ENCODE data around the gene WTIP.
"Not testable (repeated sequence)": the region's sequence is repeated elsewhere in the genome, so short reads cannot be mapped to it uniquely, and the experiment has no call there.

The WTIP gene

GRCh38 chr19:34504273-34504808 lies 22.8 kb downstream of the WTIP start:
- DNase-seq = no peak

GRCh38 chr19:34504809-34505291 lies 23.3 kb downstream of the WTIP start:
- no peak for DNase-seq

DNA sequence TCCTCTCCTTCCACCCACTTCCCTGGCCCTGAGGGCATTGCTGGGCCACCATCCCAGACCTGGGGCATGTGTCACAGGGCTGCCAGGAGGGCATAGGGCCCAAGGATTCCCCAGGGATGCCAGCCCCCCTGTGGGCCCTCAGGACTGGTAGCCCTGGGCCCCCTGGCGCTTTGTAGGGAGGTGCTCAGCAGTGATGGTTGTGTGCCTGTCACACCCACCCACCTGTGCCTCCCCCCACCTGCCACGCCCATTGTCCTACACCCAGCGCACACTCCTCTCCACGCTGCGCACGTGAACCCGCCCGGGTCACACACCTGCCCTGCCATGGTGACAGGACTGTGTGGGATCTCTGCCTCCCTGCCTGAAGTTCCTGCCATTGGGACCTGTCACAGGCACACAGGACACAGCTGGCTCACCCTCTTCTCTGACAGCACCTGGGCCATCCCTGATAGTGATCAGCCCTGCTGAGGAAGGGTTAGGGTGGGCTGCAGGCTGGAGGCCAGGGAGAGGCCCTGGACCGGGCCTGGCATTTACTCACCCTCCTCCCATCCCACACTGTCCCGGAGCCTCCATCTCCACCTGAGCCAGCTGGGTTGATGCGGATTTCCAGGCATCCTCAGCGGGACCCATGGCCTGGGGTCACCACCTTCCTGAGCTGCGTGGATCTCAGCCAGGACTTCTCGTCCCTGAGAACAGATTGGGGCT lies 23.9 kb downstream of the WTIP start:
- no peak for DNase-seq

- DNase-seq = no peak
Observed at GRCh38 chr19:34506026-34506370, 24.4 kb downstream of the WTIP start.

- no peak for DNase-seq
Observed at GRCh38 chr19:34507414-34508067, 26.0 kb downstream of the WTIP start.

- DNase-seq = no peak
Observed at GRCh38 chr19:34508540-34508939, 27.0 kb downstream of the WTIP start.

DNA sequence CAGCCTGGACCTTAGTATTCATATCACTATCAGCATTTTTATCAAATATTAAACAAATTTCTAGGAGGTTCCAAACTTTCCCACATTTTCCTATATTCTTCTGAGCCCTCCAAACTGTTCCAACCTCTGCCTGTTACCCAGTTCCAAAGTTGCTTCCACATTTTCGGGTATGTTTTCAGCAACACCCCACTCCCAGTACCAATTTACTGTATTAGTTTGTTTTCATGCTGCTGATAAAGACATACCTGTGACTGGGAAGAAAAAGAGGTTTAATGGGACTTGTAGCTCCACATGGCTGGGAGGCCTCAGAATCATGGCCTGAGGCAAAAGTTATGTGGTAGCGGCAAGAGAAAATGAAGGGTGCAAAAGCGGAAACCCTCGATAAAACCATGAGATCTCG lies 29.3 kb downstream of the WTIP start:
- DNase-seq = not testable (repeated sequence)

DNA sequence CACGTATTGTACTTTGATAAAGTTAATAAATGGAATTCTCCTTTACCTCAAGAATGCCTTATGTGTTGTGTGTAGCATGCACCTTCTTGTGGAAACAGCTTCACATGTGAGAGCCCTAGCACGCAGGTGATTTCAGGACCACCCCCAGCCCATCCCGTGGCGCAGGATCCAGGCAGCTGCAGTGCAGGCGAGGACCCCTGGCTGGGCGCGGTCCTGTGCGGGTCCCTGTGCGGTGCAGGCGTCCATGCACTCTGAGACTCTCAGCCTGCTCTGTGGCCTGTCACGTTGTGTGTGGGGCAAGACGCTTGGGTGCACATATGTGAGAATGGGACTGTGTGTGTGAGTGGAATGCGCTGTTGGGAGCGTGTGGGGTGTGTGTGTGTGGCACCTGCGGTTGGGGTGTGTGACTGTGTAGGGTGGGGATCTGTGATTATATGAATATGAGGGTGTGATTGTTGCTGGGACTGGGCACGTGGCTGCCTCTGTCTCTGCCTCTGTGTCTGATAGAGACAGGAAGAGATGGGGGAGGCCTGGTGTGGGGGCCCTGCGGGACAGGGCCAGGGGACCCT lies 30.8 kb downstream of the WTIP start:
- no peak for DNase-seq

DNA sequence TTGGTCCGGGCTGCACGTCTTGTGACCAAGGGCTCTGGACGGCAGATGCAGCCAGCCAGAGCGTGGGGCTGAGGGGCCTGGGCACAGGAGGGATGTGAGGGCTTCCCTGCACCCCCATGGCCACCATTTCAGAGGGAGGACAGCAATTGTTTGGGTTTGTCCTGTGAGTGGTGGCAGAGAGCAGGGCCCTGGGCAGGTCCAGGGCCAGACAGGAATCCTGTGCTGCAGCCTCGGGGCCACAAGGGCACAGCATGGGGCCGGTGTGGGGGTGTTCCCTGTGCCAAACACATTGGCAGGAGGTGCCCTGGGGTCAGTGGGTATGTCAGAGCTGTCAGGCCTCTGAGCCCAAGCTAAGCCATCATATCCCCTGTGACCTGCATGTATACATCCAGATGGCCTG lies 32.2 kb downstream of the WTIP start:
- no peak for DNase-seq

- no peak for DNase-seq
Observed at GRCh38 chr19:34519602-34520001, 38.0 kb downstream of the WTIP start.

DNA sequence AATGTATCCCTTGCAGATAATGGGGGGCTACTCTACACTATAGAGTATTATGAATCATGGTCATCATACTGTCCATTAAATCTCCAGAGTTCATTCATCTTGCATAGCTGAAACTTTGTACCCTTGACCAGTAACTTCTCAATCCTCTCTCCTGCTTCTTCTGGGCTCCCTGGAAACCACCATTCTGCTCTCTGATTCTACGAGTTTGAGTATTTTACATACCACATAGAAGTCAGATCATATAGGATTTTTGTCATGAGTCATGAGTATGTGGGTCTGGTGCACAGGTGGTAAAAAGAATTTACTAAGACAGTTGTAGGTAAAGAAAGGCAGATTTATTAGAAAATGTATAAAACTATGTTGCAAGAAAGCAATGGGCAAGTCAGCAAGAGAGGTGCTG lies 41.9 kb downstream of the WTIP start:
- no peak for DNase-seq

DNA sequence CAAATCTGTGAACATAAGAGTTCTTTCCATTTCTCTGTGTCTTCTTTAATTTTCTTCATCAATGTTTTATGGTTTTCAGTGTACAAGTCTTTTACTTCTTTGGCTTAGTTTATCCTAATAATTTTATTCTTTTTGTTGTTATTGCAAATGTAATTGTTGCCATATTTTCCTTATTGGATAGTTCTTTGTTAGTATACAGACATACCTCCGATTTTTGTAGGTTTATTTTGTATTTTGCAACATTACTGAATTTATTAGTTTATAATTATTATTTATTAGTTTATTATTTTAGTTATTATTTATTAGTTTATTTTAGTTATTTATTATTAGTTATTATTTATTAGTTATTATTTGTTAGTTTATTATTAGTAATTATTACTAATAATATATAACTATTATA lies 43.4 kb downstream of the WTIP start:
- DNase-seq = no peak

DNA sequence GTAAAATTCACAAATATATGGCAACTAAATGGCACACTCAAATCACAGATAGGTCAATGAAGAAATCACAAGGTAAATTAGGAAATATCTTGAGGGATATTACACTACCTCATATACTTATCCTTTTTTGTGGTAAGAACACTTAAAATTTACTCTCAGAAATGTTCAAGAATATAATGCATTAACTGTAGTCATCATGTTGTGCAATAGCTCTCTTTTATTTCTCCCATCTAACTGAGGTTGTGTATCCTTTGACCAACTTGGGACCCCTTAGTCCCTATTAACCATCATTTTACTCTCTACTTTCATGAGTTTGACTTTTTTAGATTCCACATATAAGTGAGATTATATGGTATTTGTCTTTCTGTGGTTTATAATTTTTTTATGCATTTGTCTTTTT lies 52.6 kb downstream of the WTIP start:
- DNase-seq = no peak

DNA sequence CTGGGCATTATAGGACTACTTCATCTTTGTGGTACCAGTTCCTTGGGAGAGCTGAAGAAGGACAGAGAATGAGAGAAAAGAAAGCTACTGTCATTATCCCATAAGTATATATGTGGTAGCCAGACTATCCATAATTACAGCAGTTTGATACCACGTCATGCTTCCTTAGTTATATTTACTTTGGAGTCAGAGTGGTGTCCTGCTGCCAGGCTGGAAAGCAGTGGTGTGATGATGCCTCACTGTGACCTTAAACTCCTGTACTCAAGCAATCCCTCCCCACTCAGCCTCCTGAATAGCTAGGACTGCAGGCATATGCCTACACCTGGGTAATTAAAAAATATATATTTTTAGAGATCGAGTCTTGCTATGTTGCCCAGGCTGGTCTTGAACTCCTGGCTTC lies 57.8 kb downstream of the WTIP start:
- no peak for DNase-seq

- DNase-seq = no peak
Observed at GRCh38 chr19:34540811-34541557, 59.4 kb downstream of the WTIP start.

DNA sequence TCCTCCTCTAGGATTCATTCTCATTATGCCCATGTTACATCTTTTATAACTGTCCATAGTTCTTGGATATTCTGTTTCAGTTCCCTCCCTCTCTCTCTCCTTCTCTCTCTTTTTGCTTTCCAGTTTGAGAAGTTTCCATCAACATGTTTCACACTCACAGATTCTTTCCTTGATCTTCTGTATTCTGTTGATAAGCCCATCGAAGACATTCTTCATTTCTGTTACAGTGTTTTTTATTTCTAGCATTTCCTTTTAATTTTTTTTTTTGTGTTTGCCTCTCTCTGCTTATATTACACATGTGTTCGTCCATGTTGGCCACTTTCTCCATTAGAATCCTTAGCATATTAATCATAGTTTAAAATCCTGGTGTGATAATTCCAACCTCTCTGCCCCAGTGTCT lies 68.3 kb downstream of the WTIP start:
- no peak for DNase-seq

DNA sequence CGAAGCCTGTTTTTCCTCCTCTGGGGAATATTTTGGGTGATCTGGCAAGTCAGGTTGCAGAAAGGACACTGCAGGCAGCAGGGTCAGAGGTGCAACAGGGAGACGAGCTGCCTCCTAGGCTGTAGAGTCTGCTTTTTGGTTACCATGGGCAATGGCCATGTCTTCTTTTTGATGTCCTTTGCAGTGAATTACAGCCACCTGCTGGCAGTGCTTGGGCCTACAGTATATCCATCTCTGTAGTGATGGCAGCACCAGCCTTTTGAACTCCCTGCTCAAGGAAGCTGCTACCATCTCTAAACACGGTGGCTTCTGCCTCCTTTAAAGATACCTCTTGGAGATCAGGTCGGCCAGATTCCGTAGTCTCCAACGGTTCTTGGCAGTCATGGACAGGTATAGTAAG lies 73.9 kb downstream of the WTIP start:
- DNase-seq = no peak

DNA sequence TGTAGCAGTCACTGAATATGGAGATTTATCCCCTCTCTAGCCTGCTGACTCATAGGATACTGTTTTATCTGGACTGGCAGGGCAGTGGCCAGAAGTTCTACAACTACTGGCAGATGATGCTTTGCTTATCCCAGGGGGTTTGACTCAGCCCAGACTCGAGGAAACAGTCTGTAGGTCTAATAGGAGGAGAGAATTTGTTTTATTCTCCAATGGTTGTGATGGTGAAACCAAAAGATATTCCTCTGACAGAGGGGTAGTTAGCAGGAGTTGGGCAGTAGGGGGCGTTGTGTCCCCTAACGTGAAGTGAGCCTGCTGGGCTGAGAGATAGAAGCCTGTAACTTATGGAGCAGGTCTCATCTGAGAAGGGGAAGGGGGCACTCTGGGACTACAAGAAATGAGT lies 74.9 kb downstream of the WTIP start:
- DNase-seq = no peak

DNA sequence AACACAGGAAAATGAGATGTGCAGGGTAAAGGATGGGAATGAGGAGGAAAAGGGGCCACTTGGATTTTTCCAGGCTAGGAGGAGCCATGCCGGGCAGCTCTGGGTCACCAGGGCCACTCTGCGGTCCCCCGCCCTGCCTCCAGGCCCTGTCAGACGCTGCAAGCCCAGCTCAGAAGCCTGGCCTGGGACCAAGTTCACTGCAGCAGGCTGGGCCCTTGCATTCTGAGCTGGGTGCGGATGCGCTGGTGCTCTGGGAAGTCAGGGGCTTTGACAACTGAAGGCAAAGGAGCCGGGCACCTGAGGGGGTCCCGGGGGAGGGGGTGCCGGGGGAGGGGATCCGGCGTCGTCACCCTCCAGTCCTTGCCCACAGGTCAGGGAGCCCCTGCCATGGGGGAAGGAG lies 77.5 kb downstream of the WTIP start:
- DNase-seq = no peak

DNA sequence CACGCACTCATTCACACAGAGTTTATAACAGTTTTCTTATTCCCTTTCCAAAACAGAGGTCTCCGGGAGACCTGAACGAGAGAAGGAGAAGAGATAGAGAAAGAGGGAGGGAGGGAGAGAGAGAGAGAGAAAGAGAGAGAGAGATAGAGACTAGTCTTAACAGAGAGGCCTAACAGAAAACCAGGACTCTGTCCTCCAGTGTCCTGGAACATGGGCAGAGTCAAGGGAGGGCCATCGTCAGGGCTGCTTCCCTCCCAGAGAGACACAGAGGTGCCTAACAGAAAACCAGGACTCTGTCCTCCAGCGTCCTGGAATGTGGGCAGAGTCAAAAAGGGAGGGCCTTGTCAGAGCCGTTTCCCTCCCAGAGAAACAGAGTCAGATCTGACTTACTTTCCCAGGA lies 78.7 kb downstream of the WTIP start:
- no peak for DNase-seq
